PFSK-1 (cell line): Measurements from ENCODE around the gene CACNA1H.

Experiments used
- FOXP2 ChIP-seq: optimal IDR thresholded peaks from 2 replicates; pipeline ENCODE3; 2011; ENCODE audit warnings: borderline replicate concordance, control low read depth, inconsistent platforms; ENCODE audit not compliant: insufficient read depth; ENCODE audit errors: extremely low read length, extremely low read depth
- POLR2AphosphoS5 ChIP-seq: IDR thresholded peaks from 2 replicates; pipeline ENCODE4 v1.6.1; 2012; ENCODE audit warnings: low read depth, mild to moderate bottlenecking, control low read depth, low read length, moderate library complexity
- REST ChIP-seq, 2 experiments: IDR thresholded peaks; 2 replicates each; pipeline versions ENCODE4 v1.6.1 to v1.8.0; 2011 to 2012; ENCODE audit warnings: low read depth in 2 of 2, low read length in 2 of 2, control low read depth in 1 of 2, inconsistent platforms in 1 of 2, mild to moderate bottlenecking in 1 of 2, moderate library complexity in 1 of 2; ENCODE audit not compliant: insufficient read depth in 1 of 2
- SIN3A ChIP-seq: IDR thresholded peaks from 2 replicates; pipeline ENCODE4 v1.6.1; 2012; ENCODE audit warnings: mild to moderate bottlenecking, low read length, moderate library complexity, borderline replicate concordance; ENCODE audit not compliant: insufficient read depth
- TAF1 ChIP-seq: IDR thresholded peaks from 2 replicates; pipeline ENCODE4 v1.6.1; 2012; ENCODE audit warnings: low read length, control low read depth, borderline replicate concordance; ENCODE audit not compliant: insufficient read depth

CACNA1H gene

GRCh38 chr16:1164975-1165374, 12.1 kb downstream of the CACNA1H start:
- no peak for TF ChIP-seq POLR2AphosphoS5
- TF ChIP-seq FOXP2, result no peak
- TF ChIP-seq SIN3A, result no peak
- no peak for TF ChIP-seq TAF1
- TF ChIP-seq REST (IDR thresholded peaks at IDR 0.05; ENCODE audit: insufficient read depth in 1 of 2, low read depth in 2 of 2, low read length in 2 of 2), result no peak

GRCh38 chr16:1165511-1165910, 12.6 kb downstream of the CACNA1H start:
- TF ChIP-seq TAF1, result no peak
- TF ChIP-seq POLR2AphosphoS5, result no peak
- TF ChIP-seq FOXP2, result no peak

GRCh38 chr16:1167276-1168107, 14.6 kb downstream of the CACNA1H start:
- TF ChIP-seq POLR2AphosphoS5 (no peak), SIN3A (no peak), FOXP2 (no peak), TAF1 (no peak), REST (IDR thresholded peaks at IDR 0.05; ENCODE audit: insufficient read depth in 1 of 2, low read depth in 2 of 2, low read length in 2 of 2) (no peak)

GRCh38 chr16:1168837-1169236, 15.9 kb downstream of the CACNA1H start:
- TF ChIP-seq POLR2AphosphoS5 (no peak), FOXP2 (no peak), REST (IDR thresholded peaks at IDR 0.05; ENCODE audit: insufficient read depth in 1 of 2, low read depth in 2 of 2, low read length in 2 of 2) (no peak), SIN3A (no peak), TAF1 (no peak)

- no peak for TF ChIP-seq POLR2AphosphoS5
- TF ChIP-seq REST (IDR thresholded peaks at IDR 0.05; ENCODE audit: insufficient read depth in 1 of 2, low read depth in 2 of 2, low read length in 2 of 2), result no peak
- TF ChIP-seq TAF1, result no peak
- no peak for TF ChIP-seq FOXP2
- TF ChIP-seq SIN3A, result no peak
Observed at GRCh38 chr16:1169285-1170075, 16.6 kb downstream of the CACNA1H start.
